SK-N-SH (cell line): Measurements from ENCODE around the gene DDX54. TPM values are rescaled to one million over a fixed set of nuclear protein-coding genes. Genes with fewer than 3 reads are reported as not detected.

Source experiments
- CTCF ChIA-PET: fragments of 300-600, 350-600 bp; formaldehyde crosslinking; extraction: SDS; loops from one replicate; lab custom pipeline; 2021; lab: Yijun Ruan, JAX
- POLR2A ChIA-PET: fragments of 350-600 bp; sonication (Branson Sonifier 250); formaldehyde crosslinking; extraction: SDS; loops from one replicate; lab custom pipeline; 2020; ENCODE audit warnings: antibody characterized with exemption, inconsistent platforms; lab: Yijun Ruan, JAX
- DNase-seq: peaks from one replicate; pipeline ENCODE4 v3.0.0; 2012
- H2AFZ ChIP-seq: fragments of 200-600 bp; sonication (generic); 2 replicates; pipeline ENCODE4 v1.8.1; 2016; ENCODE audit warnings: antibody characterized with exemption, mild to moderate bottlenecking, low read depth
- H3F3A ChIP-seq: fragments of 200-600 bp; sonication (generic); replicated peaks from 2 replicates; pipeline ENCODE3; 2016; ENCODE audit warnings: antibody characterized with exemption, mild to moderate bottlenecking; ENCODE audit not compliant: insufficient read depth
- H3K27ac ChIP-seq, 2 experiments: fragments of 200-500 bp in 1 of 2; fragments of 200-600 bp in 1 of 2; sonication (Bioruptor generic) in 1 of 2; sonication (generic), shearing (Covaris generic) in 1 of 2; 2 replicates each; pipeline versions ENCODE4 v1.5.1 to v1.6.1; 2014 to 2016; ENCODE audit warnings: low read depth in 2 of 2, inconsistent platforms in 1 of 2, low read length in 1 of 2, mild to moderate bottlenecking in 1 of 2, mixed read lengths in 1 of 2
- H3K27me3 ChIP-seq: fragments of 200-600 bp; sonication (generic), shearing (Covaris generic); 2 replicates; pipeline ENCODE4 v1.6.1; 2016; ENCODE audit warnings: mixed run types; ENCODE audit not compliant: insufficient read depth
- H3K36me3 ChIP-seq, 2 experiments: fragments of 200-500 bp in 1 of 2; fragments of 200-600 bp in 1 of 2; sonication (Bioruptor generic) in 1 of 2; sonication (generic) in 1 of 2; replicated peaks in 1 of 2; 2 replicates each; pipeline versions ENCODE3 to v1.5.1; 2014 to 2016; ENCODE audit warnings: low read length in 1 of 2, mild to moderate bottlenecking in 1 of 2; ENCODE audit not compliant: insufficient read depth in 2 of 2, control insufficient read depth in 1 of 2
- H3K4me1 ChIP-seq, 2 experiments: fragments of 200-500 bp in 1 of 2; fragments of 200-600 bp in 1 of 2; sonication (Bioruptor generic) in 1 of 2; sonication (generic), shearing (Covaris generic) in 1 of 2; 2 replicates each; pipeline versions ENCODE4 v1.5.1 to v1.6.1; 2014 to 2016; ENCODE audit warnings: low read depth in 1 of 2, low read length in 1 of 2, mixed run types in 1 of 2; ENCODE audit not compliant: insufficient read depth in 2 of 2, control insufficient read depth in 1 of 2
- H3K4me2 ChIP-seq: fragments of 200-600 bp; sonication (generic), shearing (Covaris generic); 2 replicates; pipeline ENCODE4 v1.6.1; 2017; ENCODE audit warnings: mixed run types
- H3K4me3 ChIP-seq, 2 experiments: fragments of 200-500 bp in 1 of 2; fragments of 200-600 bp in 1 of 2; sonication (Bioruptor generic) in 1 of 2; sonication (generic), shearing (Covaris generic) in 1 of 2; 2 replicates each; pipeline versions ENCODE4 v1.5.1 to v1.8.1; 2014 to 2016; ENCODE audit warnings: low read depth in 2 of 2, inconsistent platforms in 1 of 2, low read length in 1 of 2, mild to moderate bottlenecking in 1 of 2, mixed read lengths in 1 of 2, moderate library complexity in 1 of 2
- H3K79me2 ChIP-seq: fragments of 200-600 bp; sonication (generic); 2 replicates; pipeline ENCODE4 v1.8.1; 2017; ENCODE audit warnings: mild to moderate bottlenecking; ENCODE audit not compliant: insufficient read depth
- H3K9ac ChIP-seq: fragments of 200-600 bp; sonication (generic); 2 replicates; pipeline ENCODE4 v1.6.1; 2017; ENCODE audit warnings: mixed run types
- H3K9me2 ChIP-seq: fragments of 200-600 bp; sonication (generic); 2 replicates; pipeline ENCODE4 v1.6.1; 2017; ENCODE audit warnings: mixed run types
- H3K9me3 ChIP-seq: fragments of 200-600 bp; sonication (generic); 2 replicates; pipeline ENCODE4 v1.6.1; 2017; ENCODE audit warnings: mixed run types, mild to moderate bottlenecking, moderate library complexity
- H4K20me1 ChIP-seq: fragments of 200-600 bp; sonication (generic); 2 replicates; pipeline ENCODE4 v1.6.1; 2017; ENCODE audit warnings: mild to moderate bottlenecking, mixed run types; ENCODE audit not compliant: insufficient read depth
- ELF1 ChIP-seq: IDR thresholded peaks from 2 replicates; pipeline ENCODE4 v1.4.0; 2012
- FOSL2 ChIP-seq: IDR thresholded peaks from 2 replicates; pipeline ENCODE4 v1.4.0; 2012; ENCODE audit warnings: low read depth, mild to moderate bottlenecking, moderate library complexity, borderline replicate concordance
- FOXJ3 ChIP-seq: sonication (generic); formaldehyde crosslinking; IDR thresholded peaks from 2 replicates; pipeline ENCODE4 v1.5.1; 2020; ENCODE audit warnings: mild to moderate bottlenecking, missing genetic modification reagents
- GATA2 ChIP-seq: sonication (generic); formaldehyde crosslinking; IDR thresholded peaks from 2 replicates; pipeline ENCODE4 v1.5.0; 2020; ENCODE audit warnings: mild to moderate bottlenecking, missing genetic modification reagents
- IRF3 ChIP-seq: fragments of 150-350 bp; IDR thresholded peaks from 2 replicates; pipeline ENCODE4 v1.6.1; 2016; ENCODE audit warnings: mild to moderate bottlenecking, low read depth, low read length
- NFIC ChIP-seq: IDR thresholded peaks from 2 replicates; pipeline ENCODE4 v1.4.0; 2012; ENCODE audit warnings: borderline replicate concordance
- NRF1 ChIP-seq: IDR thresholded peaks from 2 replicates; pipeline ENCODE4 v1.6.1; 2012; ENCODE audit warnings: low read depth, mild to moderate bottlenecking, low read length
- PBX3 ChIP-seq: IDR thresholded peaks from 2 replicates; pipeline ENCODE4; 2012
- RAD21 ChIP-seq: IDR thresholded peaks from 2 replicates; pipeline ENCODE4 v1.6.1; 2012; ENCODE audit warnings: mild to moderate bottlenecking, low read length
- REST ChIP-seq: IDR thresholded peaks from 2 replicates; pipeline ENCODE4 v1.6.1; 2012; ENCODE audit warnings: mild to moderate bottlenecking, low read depth, low read length, moderate library complexity
- SIN3A ChIP-seq: IDR thresholded peaks from 2 replicates; pipeline ENCODE4 v1.6.1; 2012; ENCODE audit warnings: low read depth, mild to moderate bottlenecking, low read length, moderate library complexity, borderline replicate concordance
- SMC3 ChIP-seq: IDR thresholded peaks from 2 replicates; pipeline ENCODE4 v1.6.1; 2012; ENCODE audit warnings: low read depth, low read length, improper control_type of control experiment
- TAF1 ChIP-seq: IDR thresholded peaks from 2 replicates; pipeline ENCODE4 v1.6.1; 2012; ENCODE audit warnings: low read depth, mild to moderate bottlenecking, low read length, moderate library complexity, borderline replicate concordance
- TCF12 ChIP-seq: IDR thresholded peaks from 2 replicates; pipeline ENCODE4 v1.4.0; 2012
- TEAD4 ChIP-seq: IDR thresholded peaks from 2 replicates; pipeline ENCODE4 v1.4.0; 2012; ENCODE audit warnings: mild to moderate bottlenecking, borderline replicate concordance; ENCODE audit not compliant: insufficient read depth
- YY1 ChIP-seq: IDR thresholded peaks from 2 replicates; pipeline ENCODE4 v1.4.0; 2012; ENCODE audit warnings: low read depth, mild to moderate bottlenecking
- ZBTB33 ChIP-seq: IDR thresholded peaks from 2 replicates; pipeline ENCODE4 v1.4.0; 2012; ENCODE audit warnings: low read depth, borderline replicate concordance
- WGBS: methylation state at CpG from one replicate; pipeline ENCODE4 v1.1.6; 2017; ENCODE audit warnings: low lambda C conversion rate; 5-methylcytosine and 5-hydroxymethylcytosine counted together
- polyA plus RNA-seq, 3 experiments: library from polyadenylated mRNA; depleted of rRNA; stranded (reverse); fragments of >200 nt; gene quantifications; 2 replicates each; pipeline ENCODE4 v1.2.3, GENCODE V29; 2012
- TF ChIP-seq, protein P1 (sequence below): IDR thresholded peaks from 2 replicates; pipeline ENCODE4 v1.4.0; 2012; ENCODE audit warnings: low read depth, borderline replicate concordance

The DDX54 gene
- polyA plus RNA-seq, 1 of the 3 experiments (the other 2 are of a cell fraction): 69.9 TPM

DNA sequence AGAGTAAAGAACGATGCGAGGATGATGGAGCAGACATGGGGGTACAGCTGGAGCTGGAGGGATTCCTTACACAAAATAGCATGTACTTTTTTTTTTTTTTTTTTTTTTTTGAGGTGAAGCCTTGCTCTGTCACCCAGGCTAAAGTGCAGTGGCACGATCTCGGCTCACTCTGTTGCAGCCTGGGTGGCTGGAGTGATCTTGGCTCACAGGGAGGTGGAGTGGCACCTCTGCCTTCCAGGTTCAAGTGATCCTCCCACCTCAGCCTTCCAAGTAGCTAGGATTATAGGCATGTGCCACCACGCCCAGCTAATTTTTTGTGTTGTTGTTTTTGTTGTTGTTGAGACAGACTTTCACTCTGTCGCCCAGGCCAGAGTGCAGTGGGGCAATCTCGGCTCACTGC is 44.6 kb downstream of the DDX54 start:
- Histone ChIP-seq H3K9me2 (no peaks in the 10 kb centered on the region), H3K36me3 (no peaks in the 10 kb centered on the region), H3K79me2 (no peaks in the 10 kb centered on the region), H3K4me3 (no peak overlapping the region), H3K27ac (no peak overlapping the region), H3K9me3 (no peaks in the 10 kb centered on the region), H3K27me3 (no peaks in the 10 kb centered on the region), H3K4me1 (no peaks in the 10 kb centered on the region; a peak in 1 of 4 replicates), H3K4me2 (no peak overlapping the region), H3F3A (no peaks in the 10 kb centered on the region), H4K20me1 (no peaks in the 10 kb centered on the region), H2AFZ (no peak overlapping the region), H3K9ac (no peak overlapping the region)
- TF ChIP-seq NFIC (no peak), FOSL2 (no peak), IRF3 (no peak), RAD21 (no peak)
- WGBS: 65% methylated on average over 7 of the region's 7 CpGs
- ChIA-PET CTCF (interaction anchor here (1.7 to 3.4 kb wide), 2 partner anchors 9 to 92 kb away, joined by 5 to 11 read pairs; no protein-coding TSS in a partner anchor), POLR2A (no interaction called here)
- DNase-seq: no peak

GRCh38 chr12:113138826-113139225 is 46.5 kb downstream of the DDX54 start:
- DNase-seq: no peak
- no peak overlapping the region for H3K27ac ChIP-seq
- WGBS: no CpG with 5 or more reads among the region's 3 CpGs
- POLR2A ChIA-PET: no interaction called here
- no peaks in the 10 kb centered on the region for H3K79me2 ChIP-seq
- H4K20me1 ChIP-seq: no peaks in the 10 kb centered on the region
- H2AFZ ChIP-seq: no peak overlapping the region
- no peaks in the 10 kb centered on the region for H3K9me2 ChIP-seq
- CTCF ChIA-PET: interaction anchor here (0.7 to 6.4 kb wide), 8 partner anchors 8 to 90 kb away, joined by 3 to 49 read pairs (median 4); partner anchors contain the start of gene CFAP73
- no peaks in the 10 kb centered on the region for H3K9me3 ChIP-seq
- no peak overlapping the region for H3K4me3 ChIP-seq
- H3K27me3 ChIP-seq: no peaks in the 10 kb centered on the region
- no peak overlapping the region for H3K4me2 ChIP-seq
- H3F3A ChIP-seq: no peaks in the 10 kb centered on the region
- H3K9ac ChIP-seq: no peak overlapping the region
- H3K4me1 ChIP-seq: no peaks in the 10 kb centered on the region; a peak in 1 of 4 replicates
- no peaks in the 10 kb centered on the region for H3K36me3 ChIP-seq
- TF ChIP-seq SIN3A: no peak
- no peak for TF ChIP-seq ELF1
- TF ChIP-seq FOSL2: no peak
- no peak for TF ChIP-seq TEAD4
- TF ChIP-seq ZBTB33: no peak
- TF ChIP-seq NRF1: no peak
- TF ChIP-seq GATA2 (CRISPR knock-in tag): no peak
- TF ChIP-seq, protein P1, sequence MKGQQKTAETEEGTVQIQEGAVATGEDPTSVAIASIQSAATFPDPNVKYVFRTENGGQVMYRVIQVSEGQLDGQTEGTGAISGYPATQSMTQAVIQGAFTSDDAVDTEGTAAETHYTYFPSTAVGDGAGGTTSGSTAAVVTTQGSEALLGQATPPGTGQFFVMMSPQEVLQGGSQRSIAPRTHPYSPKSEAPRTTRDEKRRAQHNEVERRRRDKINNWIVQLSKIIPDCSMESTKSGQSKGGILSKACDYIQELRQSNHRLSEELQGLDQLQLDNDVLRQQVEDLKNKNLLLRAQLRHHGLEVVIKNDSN: no peak
- no peak for TF ChIP-seq IRF3
- no peak for TF ChIP-seq PBX3
- TF ChIP-seq TAF1: no peak
- TF ChIP-seq REST: no peak
- TF ChIP-seq NFIC: no peak
- TF ChIP-seq TCF12: no peak
- TF ChIP-seq FOXJ3 (CRISPR knock-in tag): no peak
- TF ChIP-seq SMC3: no peak
- TF ChIP-seq YY1: no peak
